HepG2 (cell line): Measurements from ENCODE around the gene FABP2. TPM values are rescaled to one million over a fixed set of nuclear protein-coding genes. Genes with fewer than 3 reads are reported as not detected.

Experiments used
- ATF7-NPFF ChIP-seq: sonication (generic); formaldehyde crosslinking; IDR thresholded peaks from 2 replicates; pipeline ENCODE4 v1.8.1; 2023; ENCODE audit warnings: mild to moderate bottlenecking, low read depth, missing genetic modification reagents, moderate library complexity
- CREM ChIP-seq, 2 experiments: sonication (generic) in 1 of 2; formaldehyde crosslinking in 1 of 2; IDR thresholded peaks; 2 replicates each; pipeline versions ENCODE4 v1.4.0 to v1.6.1; 2016 to 2020; ENCODE audit warnings: antibody characterized with exemption in 1 of 2, mild to moderate bottlenecking in 1 of 2, missing genetic modification reagents in 1 of 2
- ESRRA ChIP-seq: sonication (generic); formaldehyde crosslinking; IDR thresholded peaks from 2 replicates; pipeline ENCODE4 v1.5.1; 2020; ENCODE audit warnings: mild to moderate bottlenecking, low read depth, missing genetic modification reagents
- ETV6 ChIP-seq: sonication (generic); formaldehyde crosslinking; conservative IDR thresholded peaks from 2 replicates; pipeline ENCODE4 v1.4.0; 2020; ENCODE audit warnings: missing genetic modification reagents
- FOXA3 ChIP-seq: IDR thresholded peaks from 2 replicates; pipeline ENCODE4 v1.6.1; 2016; ENCODE audit warnings: missing genetic modification reagents, missing compliant biosample characterization
- GABPA ChIP-seq, 2 experiments: IDR thresholded peaks; 2 replicates each; pipeline ENCODE4 v1.6.1; 2011 to 2016; ENCODE audit warnings: low read depth in 2 of 2, low read length in 1 of 2, missing biosample characterization in 1 of 2, missing genetic modification characterization in 1 of 2
- HNRNPLL ChIP-seq: fragments of 200-400 bp; formaldehyde crosslinking; IDR thresholded peaks from 2 replicates; pipeline ENCODE4 v1.6.1; 2017; ENCODE audit warnings: mild to moderate bottlenecking, low read depth, low read length; ENCODE audit not compliant: poor library complexity, severe bottlenecking
- HNRNPUL1 ChIP-seq: fragments of 200-400 bp; formaldehyde crosslinking; IDR thresholded peaks from 2 replicates; pipeline ENCODE4 v1.6.1; 2017; ENCODE audit warnings: low read depth, mild to moderate bottlenecking, low read length, moderate library complexity
- IRX3 ChIP-seq: sonication (generic); formaldehyde crosslinking; IDR thresholded peaks from 2 replicates; pipeline ENCODE4 v1.8.1; 2023; ENCODE audit warnings: mild to moderate bottlenecking, low read depth, missing genetic modification reagents, borderline replicate concordance
- JDP2 ChIP-seq: sonication (generic); formaldehyde crosslinking; IDR thresholded peaks from 2 replicates; pipeline ENCODE4 v1.8.1; 2022; ENCODE audit warnings: missing genetic modification reagents, borderline replicate concordance
- JUND ChIP-seq: sonication (generic); formaldehyde crosslinking; IDR thresholded peaks from 2 replicates; pipeline ENCODE4 v1.8.0; 2022; ENCODE audit warnings: mild to moderate bottlenecking, missing genetic modification reagents
- POLR2A ChIP-seq, 2 experiments: IDR thresholded peaks; 2 replicates each; pipeline ENCODE4 v1.6.1; 2011; ENCODE audit warnings: low read depth in 2 of 2, low read length in 2 of 2, mild to moderate bottlenecking in 1 of 2, moderate library complexity in 1 of 2; ENCODE audit not compliant: insufficient read depth in 1 of 2
- POLR2AphosphoS5 ChIP-seq: IDR thresholded peaks from 2 replicates; pipeline ENCODE4 v1.6.1; 2012; ENCODE audit warnings: low read depth, low read length
- SP5 ChIP-seq: IDR thresholded peaks from 2 replicates; pipeline ENCODE4 v1.6.1; 2016; ENCODE audit warnings: low read depth, borderline replicate concordance
- TBX2 ChIP-seq: sonication (generic); formaldehyde crosslinking; IDR thresholded peaks from 2 replicates; pipeline ENCODE4 v1.5.0; 2020; ENCODE audit warnings: missing genetic modification reagents, mild to moderate bottlenecking, borderline replicate concordance
- ZNF207 ChIP-seq: fragments of 450-650 bp; IDR thresholded peaks from 2 replicates; pipeline ENCODE4 v1.6.1; 2016; ENCODE audit warnings: antibody characterized with exemption, borderline replicate concordance
- ZNF296 ChIP-seq: sonication (generic); formaldehyde crosslinking; conservative IDR thresholded peaks from 2 replicates; pipeline ENCODE4 v1.5.0; 2020; ENCODE audit warnings: mild to moderate bottlenecking, missing genetic modification reagents
- ZNF333 ChIP-seq: sonication (generic); formaldehyde crosslinking; IDR thresholded peaks from 2 replicates; pipeline ENCODE4 v1.4.0; 2020; ENCODE audit warnings: mild to moderate bottlenecking, missing genetic modification reagents, borderline replicate concordance
- ZNF543 ChIP-seq: sonication (generic); formaldehyde crosslinking; IDR thresholded peaks from 2 replicates; pipeline ENCODE4 v1.4.0; 2020; ENCODE audit warnings: mild to moderate bottlenecking, missing genetic modification reagents
- ZNF552 ChIP-seq: sonication (generic); formaldehyde crosslinking; IDR thresholded peaks from 2 replicates; pipeline ENCODE4 v1.9.0; 2022; ENCODE audit warnings: missing genetic modification reagents, mild to moderate bottlenecking, borderline replicate concordance
- ZNF557 ChIP-seq: sonication (generic); formaldehyde crosslinking; IDR thresholded peaks from 2 replicates; pipeline ENCODE4 v1.4.0; 2020; ENCODE audit warnings: missing genetic modification reagents
- ZNF577 ChIP-seq: sonication (generic); formaldehyde crosslinking; IDR thresholded peaks from 2 replicates; pipeline ENCODE4 v1.4.0; 2020; ENCODE audit warnings: mild to moderate bottlenecking, low read depth, missing genetic modification reagents, borderline replicate concordance
- ZNF720 ChIP-seq: sonication (generic); formaldehyde crosslinking; IDR thresholded peaks from 2 replicates; pipeline ENCODE4 v1.4.0; 2020; ENCODE audit warnings: missing genetic modification reagents
- ZNF737 ChIP-seq: sonication (generic); formaldehyde crosslinking; IDR thresholded peaks from 2 replicates; pipeline ENCODE4 v1.5.0; 2020; ENCODE audit warnings: missing genetic modification reagents, mild to moderate bottlenecking, borderline replicate concordance
- ZNF747 ChIP-seq: sonication (generic); formaldehyde crosslinking; IDR thresholded peaks from 2 replicates; pipeline ENCODE4 v1.8.1; 2023; ENCODE audit warnings: missing genetic modification reagents, mild to moderate bottlenecking, borderline replicate concordance
- ZSCAN12 ChIP-seq: sonication (generic); formaldehyde crosslinking; IDR thresholded peaks from 2 replicates; pipeline ENCODE4 v1.9.0; 2021; ENCODE audit warnings: mild to moderate bottlenecking, missing genetic modification reagents
- ZSCAN29 ChIP-seq: sonication (generic); formaldehyde crosslinking; conservative IDR thresholded peaks from 2 replicates; pipeline ENCODE4 v1.4.0; 2020; ENCODE audit warnings: mild to moderate bottlenecking, missing genetic modification reagents
- polyA plus RNA-seq, 8 experiments: library from polyadenylated mRNA; depleted of rRNA in 3 of 8; stranded (reverse) in 7 of 8; unstranded in 1 of 8; fragments of >200 nt; fragmentation: Illumina TruSeq in 4 of 8; extraction: Trizol in 4 of 8; gene quantifications; 2 replicates each; pipeline versions ENCODE4 v1.2.1 to v1.2.3, GENCODE V29; 2011 to 2016; ENCODE audit warnings: low read depth in 4 of 8, missing spikeins in 1 of 8, mixed read lengths in 1 of 8; ENCODE audit not compliant: insufficient read depth in 1 of 8
- total RNA-seq, 5 experiments: library from RNA; depleted of rRNA; stranded (reverse); fragments of >200 nt; fragmentation: Illumina TruSeq; extraction: Trizol; gene quantifications; 2 replicates each; pipeline ENCODE4 v1.2.3, GENCODE V29; 2016; ENCODE audit warnings: low read depth in 1 of 5
- TF ChIP-seq, protein P1 (sequence below): sonication (generic); formaldehyde crosslinking; IDR thresholded peaks from 2 replicates; pipeline ENCODE4 v1.5.0; 2020; ENCODE audit warnings: mild to moderate bottlenecking, missing genetic modification reagents
- TF ChIP-seq, protein P2 (sequence below): sonication (generic); formaldehyde crosslinking; IDR thresholded peaks from 2 replicates; pipeline ENCODE4 v1.5.0; 2020; ENCODE audit warnings: mild to moderate bottlenecking, low read depth, missing genetic modification reagents, borderline replicate concordance

Gene FABP2
- total and polyA plus RNA-seq, 2 of the 13 experiments (the other 11 are each of a cell fraction or from before 2014, with no cell fraction given): 0.78 to 1.2 TPM

DNA sequence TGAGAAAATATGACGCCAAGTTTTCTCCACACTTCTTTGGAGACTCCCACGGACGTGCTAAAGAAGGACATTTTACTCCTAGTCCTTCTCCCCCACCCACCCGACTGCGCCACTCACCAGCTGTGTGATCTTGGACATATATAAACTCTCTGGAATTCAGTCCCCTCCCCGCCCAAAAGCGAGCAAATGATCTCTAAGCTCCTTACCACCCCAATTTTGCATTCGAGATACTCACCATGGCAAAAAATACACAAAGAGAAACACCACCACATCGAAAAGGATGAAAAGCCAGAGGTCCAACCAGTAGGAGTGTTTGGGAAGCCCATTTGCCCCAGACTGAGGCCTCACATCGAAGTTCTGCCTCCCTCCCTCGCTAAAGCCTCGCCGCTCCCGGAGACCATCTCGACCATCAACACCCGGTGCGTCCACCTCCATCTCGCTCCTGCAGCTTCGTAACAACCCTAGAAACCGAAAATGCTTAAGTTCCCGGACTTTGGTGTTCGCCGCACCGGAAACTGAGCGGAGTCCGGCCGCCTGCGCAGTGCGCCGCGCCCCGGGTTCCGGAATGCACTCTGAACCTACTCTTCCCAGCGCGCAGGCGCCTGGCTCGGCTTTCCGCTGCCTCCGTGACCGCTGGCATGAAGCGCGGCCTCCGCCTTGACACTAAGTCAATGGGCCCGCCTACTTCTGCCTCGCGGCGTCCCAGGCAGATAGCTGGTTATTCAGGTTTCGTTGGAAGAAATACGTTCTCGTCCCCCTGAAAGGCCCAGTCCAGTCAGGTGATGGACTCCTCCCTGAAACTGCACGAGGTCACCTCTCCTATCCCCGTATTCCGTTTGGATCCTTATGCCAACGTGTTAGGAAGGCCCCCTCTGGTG lies 21.6 kb downstream of the FABP2 start (continued):
- TF ChIP-seq ZNF577 (CRISPR knock-in tag) (no peak), ZNF543 (CRISPR knock-in tag) (peak; percentile 94), ZNF747 (CRISPR knock-in tag) (peak; percentile 68; the same call in 1 of the 2 replicates), HNRNPUL1 (no peak), TBX2 (peak; percentile 89), JUND (no peak), IRX3 (CRISPR knock-in tag) (no peak), GABPA (IDR thresholded peaks at IDR 0.05; ENCODE audit: low read depth, low read length) (peak; percentile 85), GABPA (CRISPR knock-in tag; IDR thresholded peaks at IDR 0.05; ENCODE audit: low read depth) (peak; percentile 96), ZSCAN29 (peak; percentile 89), CREM (IDR thresholded peaks at IDR 0.05) (peak; percentile 47), CREM (CRISPR knock-in tag; IDR thresholded peaks at IDR 0.05) (no peak), ZNF333 (CRISPR knock-in tag) (peak; percentile 27; the same call in 1 of the 2 replicates), ZNF552 (CRISPR knock-in tag) (no peak), ZNF737 (CRISPR knock-in tag) (no peak), ZSCAN12 (CRISPR knock-in tag) (no peak), HNRNPLL (peak; percentile 99), ZNF720 (no peak), ETV6 (CRISPR knock-in tag) (no peak; the same call in 1 of the 2 replicates), FOXA3 (CRISPR knock-in tag) (peak; percentile 63; the same call in 1 of the 2 replicates), POLR2A (IDR thresholded peaks at IDR 0.05; ENCODE audit: insufficient read depth in 1 of 2, low read depth in 2 of 2, low read length in 2 of 2) (peak; percentile 81 to 87), ATF7-NPFF (CRISPR knock-in tag) (peak; percentile 79), SP5 (CRISPR knock-in tag) (peak; percentile 88), ZNF296 (CRISPR knock-in tag) (no peak), POLR2AphosphoS5 (peak; percentile 94), ESRRA (CRISPR knock-in tag) (peak; percentile 58; the same call in 1 of the 2 replicates), JDP2 (CRISPR knock-in tag) (peak; percentile 52; the same call in 1 of the 2 replicates), ZNF557 (CRISPR knock-in tag) (peak; percentile 23; the same call in 1 of the 2 replicates), ZNF207 (no peak)
- TF ChIP-seq, protein P1, sequence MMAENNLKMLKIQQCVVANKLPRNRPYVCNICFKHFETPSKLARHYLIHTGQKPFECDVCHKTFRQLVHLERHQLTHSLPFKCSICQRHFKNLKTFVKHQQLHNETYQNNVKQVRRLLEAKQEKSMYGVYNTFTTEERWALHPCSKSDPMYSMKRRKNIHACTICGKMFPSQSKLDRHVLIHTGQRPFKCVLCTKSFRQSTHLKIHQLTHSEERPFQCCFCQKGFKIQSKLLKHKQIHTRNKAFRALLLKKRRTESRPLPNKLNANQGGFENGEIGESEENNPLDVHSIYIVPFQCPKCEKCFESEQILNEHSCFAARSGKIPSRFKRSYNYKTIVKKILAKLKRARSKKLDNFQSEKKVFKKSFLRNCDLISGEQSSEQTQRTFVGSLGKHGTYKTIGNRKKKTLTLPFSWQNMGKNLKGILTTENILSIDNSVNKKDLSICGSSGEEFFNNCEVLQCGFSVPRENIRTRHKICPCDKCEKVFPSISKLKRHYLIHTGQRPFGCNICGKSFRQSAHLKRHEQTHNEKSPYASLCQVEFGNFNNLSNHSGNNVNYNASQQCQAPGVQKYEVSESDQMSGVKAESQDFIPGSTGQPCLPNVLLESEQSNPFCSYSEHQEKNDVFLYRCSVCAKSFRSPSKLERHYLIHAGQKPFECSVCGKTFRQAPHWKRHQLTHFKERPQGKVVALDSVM (CRISPR knock-in tag): peak; percentile 80
- TF ChIP-seq, protein P2, sequence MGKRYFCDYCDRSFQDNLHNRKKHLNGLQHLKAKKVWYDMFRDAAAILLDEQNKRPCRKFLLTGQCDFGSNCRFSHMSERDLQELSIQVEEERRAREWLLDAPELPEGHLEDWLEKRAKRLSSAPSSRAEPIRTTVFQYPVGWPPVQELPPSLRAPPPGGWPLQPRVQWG (CRISPR knock-in tag): no peak
